ENCODE data around the gene PAK3.
A peak's percentile ranks its signal among the peaks of the same experiment; 100 is the strongest.

PAK3 gene

DNA sequence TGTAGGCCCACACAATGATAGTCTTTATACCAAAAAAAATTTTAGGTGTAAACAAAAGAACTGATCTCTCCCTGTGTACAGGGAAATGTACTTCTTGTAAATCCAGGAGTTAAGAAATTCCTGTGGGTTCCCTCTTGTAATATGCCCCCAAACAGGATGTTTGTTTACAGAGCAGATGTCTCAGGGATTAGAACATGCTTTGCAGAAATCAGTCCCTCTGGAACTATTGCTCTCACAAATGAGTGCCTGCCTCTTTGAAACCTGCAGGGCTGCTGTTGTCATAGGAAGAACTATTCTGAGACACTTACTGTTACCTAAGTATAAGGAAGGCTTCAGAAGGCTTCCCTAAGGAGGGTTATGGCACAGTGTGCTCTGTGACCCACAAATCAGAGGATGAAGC, 35.6 kb downstream of the PAK3 start:
- peak; percentile 22 for DNase-seq (ENCODE audit: low read depth)

DNA sequence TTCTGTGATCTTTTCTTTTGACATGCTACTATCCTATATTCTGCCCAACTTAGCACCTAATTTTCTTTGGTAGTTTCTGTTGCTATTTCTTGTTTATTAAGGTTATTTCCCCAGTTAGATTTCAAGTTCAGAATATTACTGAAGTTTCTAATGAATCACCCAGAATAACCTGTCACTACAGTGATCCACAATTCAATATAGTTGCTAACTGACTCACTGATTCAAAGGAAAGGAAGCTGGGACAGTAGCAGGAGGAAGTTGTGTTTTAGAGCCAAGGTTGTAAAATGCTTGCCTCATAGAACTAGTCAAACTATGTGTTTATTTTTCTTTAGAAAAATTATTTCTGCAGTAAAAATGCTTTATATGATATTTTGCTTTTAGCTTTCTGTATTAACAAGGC, 37.4 kb downstream of the PAK3 start:
- peak; percentile 5 for DNase-seq (ENCODE audit: low read depth)

DNA sequence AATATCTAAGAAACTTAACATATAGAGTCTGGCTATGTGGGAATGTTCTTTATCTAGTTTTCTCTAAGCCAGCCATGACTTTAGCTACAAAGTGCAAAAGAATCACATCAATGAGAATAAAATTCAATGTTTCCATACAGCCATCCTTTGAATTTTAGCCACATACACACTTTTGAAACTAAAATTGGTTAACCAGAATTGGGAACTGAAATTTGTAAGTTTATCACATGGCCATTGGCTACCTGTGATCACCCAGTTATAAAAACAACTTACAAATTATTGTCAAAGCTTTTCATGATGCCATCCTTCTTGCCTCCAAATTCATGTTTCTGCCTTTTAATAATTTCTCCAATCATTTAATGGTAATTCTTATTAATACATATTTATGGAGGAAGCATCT, 49.9 kb downstream of the PAK3 start:
- DNase-seq (ENCODE audit: low read depth): no peak

DNA sequence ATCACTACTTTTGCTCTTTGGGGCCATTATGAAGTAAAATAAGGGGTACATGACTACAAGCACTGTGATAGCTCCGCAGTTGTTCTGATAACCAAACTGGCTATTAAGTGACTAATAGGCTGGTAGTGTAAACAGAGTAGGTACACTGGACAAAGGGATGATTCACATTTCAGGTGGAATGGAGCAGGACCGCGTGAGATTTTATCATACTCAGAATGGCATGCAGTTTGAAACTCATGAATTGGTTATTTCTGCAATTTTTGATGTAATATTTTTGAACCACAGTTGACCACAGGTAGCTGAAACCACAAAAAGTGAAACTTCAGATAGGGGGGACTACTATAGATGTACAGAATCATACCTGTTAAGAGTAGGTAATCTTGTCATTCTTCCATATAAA, 55.8 kb downstream of the PAK3 start:
- no peak for DNase-seq (ENCODE audit: low read depth)

DNA sequence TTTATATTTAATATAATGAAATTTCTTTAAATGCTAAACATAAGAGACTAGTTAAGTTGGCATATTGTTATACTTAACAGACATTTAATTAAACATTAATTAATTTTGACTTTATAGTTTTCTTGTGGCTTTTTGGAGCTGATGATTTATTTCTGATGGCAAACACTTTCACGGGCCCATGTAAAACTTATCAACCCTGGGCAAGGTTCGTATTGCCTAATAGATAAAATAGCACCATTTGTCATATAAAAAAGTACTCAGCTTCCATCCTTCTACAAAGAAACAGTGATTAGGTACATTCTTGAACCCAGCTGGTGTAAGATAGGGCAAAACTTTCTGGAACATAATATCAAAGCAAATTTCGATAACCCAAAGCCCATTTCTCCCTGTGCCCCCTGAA, 63.2 kb downstream of the PAK3 start:
- DNase-seq (ENCODE audit: low read depth): no peak

DNA sequence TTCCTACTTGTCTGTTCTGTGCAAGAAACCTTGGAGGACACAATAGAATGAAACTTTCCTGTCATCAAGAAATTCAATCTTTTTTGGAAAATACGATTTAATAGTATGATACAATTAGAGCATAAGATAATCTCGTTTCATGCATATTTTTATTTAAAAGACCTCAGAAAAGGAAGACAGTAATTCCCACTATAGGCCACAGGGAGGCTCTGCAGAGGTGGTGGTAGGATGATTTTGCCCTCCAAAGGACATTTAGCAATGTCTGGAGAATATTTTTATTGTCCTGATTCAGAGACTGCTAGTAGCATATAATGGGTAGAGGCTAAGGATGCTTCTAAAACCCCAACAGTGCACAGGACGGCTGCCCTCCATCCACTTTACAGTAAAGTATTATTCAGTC, 68.7 kb downstream of the PAK3 start:
- no peak for DNase-seq (ENCODE audit: low read depth)

DNA sequence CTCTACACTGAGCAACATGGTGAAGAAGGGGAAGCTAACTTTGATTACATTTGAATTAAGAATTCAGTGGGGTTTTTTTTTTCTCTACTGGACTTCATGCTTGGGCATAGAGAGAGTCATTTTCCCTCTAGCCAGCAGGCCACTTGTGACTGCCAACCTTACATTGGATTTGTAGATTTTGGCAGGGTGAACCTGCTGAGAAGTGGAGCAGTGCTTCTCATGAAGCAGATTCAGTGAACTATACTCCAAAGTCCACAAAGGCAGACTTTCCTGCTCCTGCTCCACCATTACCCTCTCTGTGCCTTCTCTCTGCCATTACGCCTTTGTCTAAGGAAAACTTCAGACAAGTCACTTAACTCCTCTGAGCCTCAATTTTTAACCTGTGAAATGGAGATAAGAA, 69.9 kb downstream of the PAK3 start:
- DNase-seq (ENCODE audit: low read depth): no peak

DNA sequence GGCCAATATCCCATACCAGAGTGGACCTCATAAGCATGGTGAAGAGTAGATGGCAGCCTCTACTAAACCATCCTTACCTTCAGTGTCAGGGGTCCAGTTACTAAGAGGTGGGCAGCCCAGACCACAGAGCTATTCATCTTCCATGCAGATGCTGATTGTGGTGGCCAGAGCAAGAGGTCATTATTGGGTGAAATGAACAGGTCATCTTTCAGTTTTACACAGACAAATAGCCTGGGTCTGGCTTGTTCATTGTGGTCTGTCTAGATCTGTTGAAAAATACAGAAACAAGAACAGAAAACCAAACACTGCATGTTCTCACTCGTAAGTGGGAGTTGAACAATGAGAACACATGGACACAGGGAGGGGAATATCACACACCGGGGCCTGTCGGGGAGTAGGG, 71.3 kb downstream of the PAK3 start:
- no peak for DNase-seq (ENCODE audit: low read depth)

DNA sequence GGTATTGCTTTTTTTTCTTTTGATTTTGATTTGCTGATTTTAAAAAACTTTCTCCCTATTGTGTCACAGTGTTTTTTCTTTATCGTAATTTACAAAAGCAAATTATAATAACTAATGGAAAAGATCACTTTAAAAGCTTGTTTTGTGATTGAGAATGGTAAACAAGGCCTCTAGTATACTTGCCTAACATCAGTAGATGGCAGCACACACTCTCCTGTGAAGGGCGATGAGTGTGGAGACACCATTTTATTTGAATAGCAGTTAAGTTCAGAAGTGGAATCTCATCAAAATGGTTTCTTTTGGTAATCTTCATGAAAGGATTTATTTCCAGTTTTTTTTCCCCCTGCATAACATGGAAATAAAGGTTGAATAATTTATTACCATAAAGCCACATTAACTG, 72.3 kb downstream of the PAK3 start:
- no peak for DNase-seq (ENCODE audit: low read depth)

DNA sequence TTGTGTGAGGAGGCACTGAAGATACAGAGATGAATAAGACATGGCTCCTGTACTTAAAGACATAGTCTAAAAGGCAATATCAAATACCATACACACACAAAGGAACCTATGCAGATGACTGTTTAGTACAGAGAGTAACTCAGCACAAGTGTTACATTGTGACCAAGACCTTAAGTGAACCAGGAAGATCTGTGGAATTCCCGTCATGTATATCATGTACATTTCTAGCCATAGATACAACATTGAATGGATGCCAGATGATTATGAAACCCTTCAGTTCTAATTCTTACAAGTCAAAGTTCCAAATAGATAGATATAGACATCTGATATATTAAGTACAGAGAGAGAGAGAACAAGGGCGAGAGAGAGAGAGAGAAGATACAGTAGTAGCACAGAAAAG, 73.2 kb downstream of the PAK3 start:
- DNase-seq (ENCODE audit: low read depth): no peak

DNA sequence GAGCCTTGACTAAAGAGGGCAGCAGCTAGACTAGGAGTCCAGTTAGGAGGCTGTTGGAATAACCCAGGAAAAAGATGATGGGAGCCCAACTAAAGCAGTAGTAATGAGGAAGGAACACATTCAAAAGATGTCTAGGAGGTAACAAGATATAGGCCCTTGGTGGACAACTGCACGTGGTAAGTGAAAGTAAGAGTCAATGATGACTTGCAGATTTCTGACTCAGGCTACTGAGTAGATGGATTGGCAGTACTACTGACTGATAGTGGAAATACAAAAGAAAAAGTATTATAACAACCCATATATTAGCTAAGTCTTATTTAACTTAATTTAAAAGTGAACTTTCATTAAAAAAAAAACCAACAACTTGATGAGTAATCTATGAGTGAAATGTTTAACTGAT, 74.0 kb downstream of the PAK3 start:
- no peak for DNase-seq (ENCODE audit: low read depth)

DNA sequence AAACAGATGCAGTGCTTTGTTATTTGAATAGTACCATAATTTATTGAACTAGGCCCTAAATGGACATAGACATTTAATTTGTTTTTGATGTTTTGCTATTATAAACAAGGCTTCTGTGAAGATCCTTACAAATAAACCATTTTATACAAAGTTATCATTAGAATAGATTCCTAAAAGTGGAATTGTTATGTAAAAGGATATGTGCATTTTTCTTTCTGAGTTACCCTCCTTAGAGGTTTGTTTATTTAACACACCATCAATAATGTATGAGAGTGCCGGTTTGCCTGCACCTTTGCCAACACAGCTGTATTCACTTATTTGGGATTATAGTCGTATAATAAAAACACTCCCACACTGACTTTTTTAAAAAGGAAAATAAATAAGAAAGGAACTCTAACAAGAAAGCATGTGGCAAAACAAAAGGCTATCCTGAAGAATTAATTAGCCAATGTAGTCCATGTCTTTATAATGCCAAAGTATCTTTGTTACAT, 84.8 kb downstream of the PAK3 start:
- DNase-seq (ENCODE audit: low read depth): no peak

DNA sequence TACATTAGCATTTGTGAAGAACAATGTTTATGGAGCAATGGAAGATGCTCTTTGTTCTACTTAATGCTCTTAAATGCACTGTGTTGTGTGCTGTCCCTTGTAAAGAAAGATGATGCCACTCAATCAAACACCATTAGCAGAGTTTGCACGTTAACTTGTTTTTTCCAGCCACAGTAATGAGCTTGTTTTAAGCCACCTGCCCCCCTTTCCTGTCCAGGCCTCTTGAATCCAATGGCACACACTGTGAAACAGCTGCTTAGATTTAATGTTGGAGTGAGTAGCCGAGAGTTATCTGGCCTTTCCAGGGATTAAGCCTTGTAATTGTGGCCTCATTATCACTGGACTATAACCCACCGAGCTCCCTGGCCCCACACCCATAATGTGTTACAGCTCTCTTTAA, 86.0 kb downstream of the PAK3 start:
- DNase-seq (ENCODE audit: low read depth): no peak

DNA sequence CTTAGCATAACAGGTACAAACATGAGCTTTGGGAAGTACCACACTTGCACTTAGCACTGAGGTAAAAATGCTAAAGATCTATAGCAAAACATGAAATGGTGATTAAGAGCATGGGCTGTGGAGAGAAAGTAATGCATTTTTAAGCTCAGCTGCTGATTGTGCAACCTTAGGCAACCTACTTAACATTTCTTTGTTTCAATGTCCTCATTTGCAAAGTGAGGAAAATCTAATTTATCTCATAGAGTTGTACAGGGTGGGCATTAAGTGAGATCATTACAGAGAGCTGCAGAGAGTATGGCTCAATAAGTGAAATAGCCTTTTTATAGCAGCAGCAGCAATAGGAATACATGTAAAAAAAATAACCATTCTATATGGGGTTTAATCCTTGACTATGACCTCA, 87.0 kb downstream of the PAK3 start:
- DNase-seq (ENCODE audit: low read depth): no peak

DNA sequence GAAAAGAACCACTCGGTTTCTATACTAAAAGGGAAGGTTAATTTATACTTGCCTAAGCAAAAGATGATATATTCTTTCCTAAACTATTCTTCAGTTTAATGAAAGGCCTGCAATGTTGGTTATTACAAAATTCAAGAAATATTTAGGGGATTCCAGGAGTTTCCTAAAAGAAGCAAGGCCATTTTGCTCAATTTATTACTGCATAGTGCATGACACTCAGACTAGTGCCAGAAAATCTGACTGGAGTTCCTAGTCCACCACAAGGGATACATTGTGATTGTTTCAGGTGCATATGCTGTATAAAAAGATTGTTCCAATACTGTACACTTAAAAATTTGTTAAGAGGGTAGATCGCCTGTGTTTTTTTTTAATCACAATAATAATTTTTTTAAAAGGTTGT, 95.6 kb downstream of the PAK3 start:
- DNase-seq (ENCODE audit: low read depth): no peak

DNA sequence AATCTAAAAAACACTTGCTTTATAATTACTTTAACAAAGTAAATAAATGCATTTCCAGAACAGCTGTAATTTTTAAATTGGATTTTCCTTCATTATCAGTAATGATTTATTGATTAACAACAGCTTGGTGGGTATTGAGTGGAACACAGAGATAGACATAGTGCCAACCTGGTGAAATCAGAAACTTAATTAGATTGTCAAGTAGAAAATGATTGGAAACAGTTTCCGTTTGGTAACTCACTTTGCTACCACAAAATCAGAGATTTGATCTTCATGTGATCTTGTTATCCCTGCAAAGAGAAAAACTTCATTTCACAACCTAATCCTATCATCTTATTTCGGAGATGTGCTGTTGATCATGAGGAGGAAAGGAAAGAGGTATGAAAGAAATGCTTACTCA, 103.5 kb downstream of the PAK3 start:
- no peak for DNase-seq (ENCODE audit: low read depth)

DNA sequence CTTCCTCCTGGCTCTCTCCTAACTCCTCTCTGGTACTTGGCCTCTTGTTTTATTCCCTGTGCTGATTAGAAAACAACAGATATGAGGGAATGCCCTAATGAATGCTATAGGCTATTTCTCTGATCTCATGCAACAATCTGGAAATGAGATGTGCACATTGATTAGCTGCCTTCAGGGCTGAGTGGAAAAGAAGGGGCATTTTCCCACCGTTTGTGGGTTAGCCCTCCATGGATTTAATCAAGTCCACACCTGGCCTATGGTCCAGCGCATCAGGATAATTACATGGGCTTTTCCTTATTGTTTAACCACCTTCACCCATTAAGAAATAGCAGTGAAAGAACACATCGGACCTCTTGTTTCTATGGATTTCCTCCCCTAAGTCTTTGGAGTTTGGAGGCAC, 104.3 kb downstream of the PAK3 start:
- no peak for DNase-seq (ENCODE audit: low read depth)

DNA sequence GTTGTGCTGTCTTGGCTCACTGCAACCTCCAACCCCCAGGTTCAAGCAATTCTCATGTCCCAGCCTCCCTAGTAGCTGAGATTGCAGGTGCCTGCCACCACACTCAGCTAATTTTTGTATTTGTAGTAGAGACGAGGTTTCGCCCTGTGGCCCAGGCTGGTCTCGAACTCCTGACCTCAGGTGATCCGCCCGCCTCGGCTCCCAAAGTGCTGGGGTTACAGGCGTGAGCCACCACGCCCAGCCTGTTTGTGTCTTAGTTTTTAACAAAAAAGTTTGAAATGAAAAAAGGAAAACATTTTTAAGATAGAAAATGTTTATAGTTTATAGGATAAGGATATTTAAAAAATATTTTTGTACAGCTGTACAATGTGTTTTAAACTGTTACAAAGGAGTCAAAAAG, 111.9 kb downstream of the PAK3 start:
- DNase-seq (ENCODE audit: low read depth): no peak

DNA sequence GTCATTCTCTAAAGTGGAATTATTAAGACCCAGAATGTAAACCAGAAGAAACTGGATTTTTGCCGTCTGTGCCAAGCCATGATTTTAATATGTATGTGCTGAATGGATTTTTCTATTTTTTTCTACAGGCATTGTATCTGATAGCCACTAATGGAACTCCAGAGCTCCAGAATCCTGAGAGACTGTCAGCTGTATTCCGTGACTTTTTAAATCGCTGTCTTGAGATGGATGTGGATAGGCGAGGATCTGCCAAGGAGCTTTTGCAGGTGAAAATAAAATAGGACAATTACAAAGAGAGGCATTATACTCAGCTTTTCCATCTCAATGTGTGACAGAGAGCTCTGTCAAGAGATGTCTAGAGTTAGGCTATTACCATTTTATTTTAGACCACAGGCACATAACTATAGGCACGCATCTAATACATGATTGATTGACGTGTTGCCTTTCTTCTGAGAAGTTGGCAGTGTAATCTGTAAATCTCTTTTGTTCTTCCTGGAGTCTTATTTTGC, 120.4 kb downstream of the PAK3 start:
- DNase-seq (ENCODE audit: low read depth): no peak

DNA sequence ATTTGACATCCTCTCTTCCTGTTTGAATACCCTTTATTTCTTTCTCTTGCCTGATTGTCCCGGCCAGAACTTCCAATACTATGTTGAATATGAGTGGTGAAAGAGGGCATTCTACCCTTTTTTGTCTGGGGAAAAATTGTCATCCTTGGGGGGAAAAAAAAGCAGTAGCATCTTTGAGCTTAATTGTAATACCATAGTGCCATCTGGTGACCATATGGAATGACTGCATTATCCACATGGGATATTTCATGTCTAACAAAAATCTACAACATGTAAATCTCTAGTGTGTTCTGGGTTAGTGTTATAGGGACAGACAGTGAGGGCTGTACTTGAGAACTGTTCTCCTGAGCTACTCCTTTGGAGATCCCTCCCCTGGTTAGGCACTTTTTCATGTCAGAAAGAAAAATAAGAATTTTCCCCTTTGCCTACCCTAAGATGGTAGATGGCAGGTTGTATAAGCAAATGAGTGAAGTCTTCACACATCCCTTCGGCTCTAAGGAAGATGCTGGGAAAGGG, 148.3 kb downstream of the PAK3 start:
- DNase-seq (ENCODE audit: low read depth): no peak

DNA sequence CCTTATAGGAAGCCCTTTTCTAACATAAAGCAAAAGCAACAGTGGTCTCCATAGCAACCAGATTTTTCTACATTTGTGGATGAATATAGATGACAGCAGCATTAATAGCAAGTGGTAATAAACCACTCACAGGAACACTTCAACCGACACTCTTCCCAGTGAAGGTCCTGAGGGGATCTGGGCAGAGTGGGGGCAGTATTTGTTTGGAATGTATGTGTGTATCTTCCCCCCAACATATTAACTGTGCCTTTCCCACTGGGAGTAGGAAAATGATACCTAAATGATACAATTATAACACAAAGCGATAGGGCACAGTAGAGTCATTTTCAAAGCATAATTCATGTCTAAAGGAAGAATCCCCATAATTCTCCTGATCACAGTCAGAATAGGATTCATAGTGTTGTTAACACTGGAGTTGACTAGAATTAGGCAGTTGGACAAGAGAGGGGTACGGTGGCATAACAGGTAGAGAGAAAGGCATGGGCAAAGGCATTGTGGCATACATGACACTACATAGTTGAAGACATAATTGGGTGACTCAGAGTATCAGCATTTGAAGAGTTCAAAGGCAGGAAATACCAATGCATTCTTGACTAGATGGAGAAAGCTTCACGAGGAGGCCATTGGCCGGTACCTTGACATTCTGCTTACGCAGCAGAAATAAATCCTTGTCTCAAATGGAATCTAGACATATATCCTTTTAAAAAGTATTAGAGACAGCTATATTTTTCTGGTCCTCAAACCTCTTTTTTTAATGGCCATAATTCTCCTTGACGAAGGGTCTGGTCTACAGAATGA, 159.1 kb downstream of the PAK3 start:
- DNase-seq (ENCODE audit: low read depth): no peak

DNA sequence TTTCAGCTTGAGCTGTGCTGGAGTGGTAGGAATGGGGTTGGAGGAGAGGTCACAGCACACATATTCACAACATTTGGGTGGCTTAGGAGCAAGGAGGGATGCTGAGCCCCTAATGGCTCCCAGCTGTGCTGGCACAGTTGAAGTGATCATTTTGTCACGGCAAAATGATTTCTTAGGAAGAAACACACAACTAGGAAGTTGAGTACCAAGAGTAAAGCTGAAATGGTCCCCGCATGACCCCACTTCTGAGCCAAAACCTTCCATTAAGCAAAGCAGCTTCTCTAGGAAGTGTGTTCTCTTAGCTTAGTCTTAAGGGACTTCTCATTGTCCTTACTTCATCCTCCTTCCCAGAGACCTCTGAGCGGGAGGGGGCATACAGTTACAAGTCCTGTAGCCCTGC, 161.7 kb downstream of the PAK3 start:
- no peak for DNase-seq (ENCODE audit: low read depth)

DNA sequence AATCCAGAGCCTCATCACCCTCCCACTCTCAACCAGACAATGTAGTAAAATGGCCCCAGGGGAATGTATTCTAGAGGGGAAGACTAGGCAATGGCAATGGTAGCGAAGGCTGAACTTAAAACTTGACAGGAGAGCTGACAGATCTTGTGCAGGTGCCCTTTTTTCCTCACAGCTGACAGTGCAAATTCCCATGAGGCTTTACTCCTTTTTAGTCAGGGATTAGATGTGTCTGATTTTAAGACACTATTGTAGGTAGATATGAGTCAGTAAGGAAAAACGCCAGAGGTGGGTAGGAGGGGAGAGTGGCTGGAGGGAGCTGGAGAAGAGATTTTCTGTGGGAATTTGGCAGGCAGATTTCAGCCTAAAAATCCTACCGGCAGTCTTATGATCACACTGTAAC, 163.6 kb downstream of the PAK3 start:
- no peak for DNase-seq (ENCODE audit: low read depth)

DNA sequence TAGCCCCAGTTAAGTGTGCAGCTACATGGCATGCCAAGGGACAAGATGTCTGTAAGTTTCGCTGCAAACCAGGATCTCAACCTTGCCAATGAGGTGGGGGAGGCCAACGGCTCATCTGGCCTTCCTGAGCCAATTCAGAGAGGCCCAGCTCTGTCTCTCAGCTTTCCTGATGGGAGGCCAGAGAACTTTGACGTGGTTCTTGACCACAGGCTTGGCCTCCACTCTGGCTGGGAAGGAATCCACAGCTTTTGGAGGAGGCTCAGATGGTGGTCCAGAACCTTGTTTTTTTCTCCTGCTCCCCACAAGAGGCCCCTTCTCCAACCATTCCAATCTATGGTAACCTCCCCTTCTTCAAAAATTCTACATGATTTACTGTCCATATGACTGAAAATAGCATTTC, 164.5 kb downstream of the PAK3 start:
- no peak for DNase-seq (ENCODE audit: low read depth)
